ENCODE measurements around the gene TBXT.
"Not testable (repeated sequence)": the region's sequence is repeated elsewhere in the genome, so short reads cannot be mapped to it uniquely, and the experiment has no call there.

Gene TBXT

GRCh38 chr6:166167801-166168615, at the start of gene TBXT:
Gene TBXT (minus strand): TSS chr6:166167851. CDS start chr6:166167591, 260 bp downstream.
- ATAC-seq, result no peak

GRCh38 chr6:166207284-166207561, 39.6 kb upstream of the TBXT start:
- ATAC-seq, result no peak

- ATAC-seq, result no peak
Measured at GRCh38 chr6:166206510-166207283, 39.0 kb upstream of the TBXT start.

GRCh38 chr6:166206066-166206465, 38.4 kb upstream of the TBXT start:
- ATAC-seq, result no peak

- ATAC-seq, result no peak
Measured at GRCh38 chr6:166204852-166205650, 37.4 kb upstream of the TBXT start.

GRCh38 chr6:166203641-166204222, 36.1 kb upstream of the TBXT start:
- no peak for ATAC-seq

- no peak for ATAC-seq
Measured at GRCh38 chr6:166203003-166203640, 35.5 kb upstream of the TBXT start.

GRCh38 chr6:166202321-166202733, 34.7 kb upstream of the TBXT start:
- ATAC-seq, result no peak

GRCh38 chr6:166201878-166202277, 34.2 kb upstream of the TBXT start:
- no peak for ATAC-seq

GRCh38 chr6:166197361-166197760, 29.7 kb upstream of the TBXT start:
- no peak for ATAC-seq

GRCh38 chr6:166195860-166196238, 28.2 kb upstream of the TBXT start:
- no peak for ATAC-seq

GRCh38 chr6:166194914-166195859, 27.5 kb upstream of the TBXT start:
- ATAC-seq, result no peak

- ATAC-seq, result no peak
Measured at GRCh38 chr6:166192557-166192956, 24.9 kb upstream of the TBXT start.

GRCh38 chr6:166192136-166192535, 24.5 kb upstream of the TBXT start:
- ATAC-seq, result no peak

GRCh38 chr6:166179704-166180103, 12.1 kb upstream of the TBXT start:
- ATAC-seq, result no peak

GRCh38 chr6:166176106-166176505, 8.5 kb upstream of the TBXT start:
- no peak for ATAC-seq

GRCh38 chr6:166175093-166175492, 7.4 kb upstream of the TBXT start:
- ATAC-seq, result not testable (repeated sequence)

GRCh38 chr6:166174031-166174430, 6.4 kb upstream of the TBXT start:
- ATAC-seq, result no peak

- no peak for ATAC-seq
Measured at GRCh38 chr6:166173281-166173951, 5.8 kb upstream of the TBXT start.

- ATAC-seq, result no peak
Measured at GRCh38 chr6:166172546-166172945, 4.9 kb upstream of the TBXT start.
